ENCODE data around the gene ZNF76.

DNA sequence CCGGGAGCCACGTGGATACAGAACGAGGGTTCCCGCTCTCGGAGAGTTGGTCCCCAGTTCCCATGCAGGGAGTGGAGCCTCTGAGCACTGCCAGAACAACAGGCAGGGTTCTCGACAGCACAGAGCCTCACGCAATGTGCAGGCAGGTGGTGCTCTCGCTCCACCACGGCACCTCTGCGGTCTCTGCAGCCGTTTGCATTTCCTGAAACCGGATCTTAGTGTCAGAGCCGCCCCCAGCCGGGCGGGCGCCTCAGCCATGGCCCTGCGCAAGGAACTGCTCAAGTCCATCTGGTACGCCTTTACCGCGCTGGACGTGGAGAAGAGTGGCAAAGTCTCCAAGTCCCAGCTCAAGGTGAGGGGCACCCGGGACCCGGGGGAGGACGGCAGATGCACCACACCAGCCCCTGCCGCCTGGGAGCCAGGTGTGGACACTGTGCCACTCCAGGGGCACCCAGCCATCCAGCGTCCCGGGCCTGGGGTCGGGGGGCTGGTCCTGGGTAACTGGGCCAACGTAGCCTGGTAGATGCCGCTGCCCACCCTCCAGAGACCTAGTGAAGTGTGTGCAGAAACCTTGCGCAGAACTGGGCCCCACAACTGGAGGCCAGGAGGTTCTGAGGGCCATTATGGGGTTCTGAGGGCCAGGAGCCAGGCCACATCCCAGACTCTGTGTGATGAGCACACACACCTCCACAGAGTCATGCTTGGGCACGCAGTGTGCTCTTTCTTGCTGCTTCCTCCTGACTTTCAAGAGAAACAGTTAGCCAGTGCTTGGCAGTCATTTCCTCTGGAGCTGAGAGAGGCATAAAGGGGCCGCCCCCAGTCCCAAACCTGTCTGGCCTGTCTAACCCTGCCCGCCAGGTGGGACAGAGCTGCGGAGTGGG lies 38.3 kb downstream of the ZNF76 start, which contains the start of gene DEF6:
- TF ChIP-seq CTCF (IDR thresholded peaks at IDR 0.05) (peak; percentile 74), EZH2 (IDR thresholded peaks at IDR 0.05) (no peak)

All from neural progenitor cell (in vitro differentiated cells).